SK-N-SH treated with all-trans-retinoic acid at 6 μM for 48 hours (cell line): Measurements from ENCODE around the gene ERVV-1.

Source experiments
- PATZ1 ChIP-seq: fragments of 250-450 bp; sonication (Bioruptor Pico); IDR thresholded peaks from 2 replicates; pipeline ENCODE4 v1.8.0; 2020; ENCODE audit warnings: mild to moderate bottlenecking, moderate library complexity, borderline replicate concordance
- ZC3H10 ChIP-seq: fragments of 250-450 bp; sonication (Bioruptor Pico); IDR thresholded peaks from 2 replicates; pipeline ENCODE4 v1.5.1; 2021; ENCODE audit warnings: mild to moderate bottlenecking, moderate library complexity
- ZFP30 ChIP-seq: fragments of 450-650 bp; formaldehyde crosslinking; IDR thresholded peaks from 2 replicates; pipeline ENCODE4 v1.5.0; 2022; ENCODE audit warnings: mild to moderate bottlenecking, moderate library complexity
- ZNF8 ChIP-seq: fragments of 450-650 bp; formaldehyde crosslinking; IDR thresholded peaks from 2 replicates; pipeline ENCODE4 v1.5.0; 2020; ENCODE audit warnings: mild to moderate bottlenecking, moderate library complexity

GRCh38 chr19:52991484-52991883 lies 22.2 kb upstream of the ERVV-1 start:
- no peak for TF ChIP-seq PATZ1 (CRISPR knock-in tag)
- TF ChIP-seq ZFP30 (CRISPR knock-in tag) = no peak
- TF ChIP-seq ZNF8 = no peak
- no peak for TF ChIP-seq ZC3H10 (CRISPR knock-in tag)
